Skeletal muscle satellite cell (primary cell): ENCODE data around the gene ZNF599.

Source experiments
- H3K27me3 ChIP-seq: 2 replicates; pipeline ENCODE4 v1.7.0; 2013; ENCODE audit warnings: low read length; ENCODE audit not compliant: control insufficient read depth, insufficient read depth
- H3K36me3 ChIP-seq: 2 replicates; pipeline ENCODE4 v1.7.0; 2013; ENCODE audit warnings: mild to moderate bottlenecking, control low read depth, low read length; ENCODE audit not compliant: insufficient read depth
- H3K4me1 ChIP-seq: 2 replicates; pipeline ENCODE4 v1.7.0; 2013; ENCODE audit warnings: low read length; ENCODE audit not compliant: control insufficient read depth, insufficient read depth
- H3K4me2 ChIP-seq: 2 replicates; pipeline ENCODE4 v1.7.0; 2013; ENCODE audit warnings: mild to moderate bottlenecking, low read length
- H3K4me3 ChIP-seq: 2 replicates; pipeline ENCODE4 v1.7.0; 2013; ENCODE audit warnings: low read length
- H3K9ac ChIP-seq: 2 replicates; pipeline ENCODE4 v1.7.0; 2013; ENCODE audit warnings: mild to moderate bottlenecking, low read depth, low read length, moderate library complexity
- H3K9me3 ChIP-seq: replicated peaks from 2 replicates; pipeline ENCODE4 v1.7.0; 2013; ENCODE audit warnings: mild to moderate bottlenecking, control low read depth, low read length

ZNF599 gene

DNA sequence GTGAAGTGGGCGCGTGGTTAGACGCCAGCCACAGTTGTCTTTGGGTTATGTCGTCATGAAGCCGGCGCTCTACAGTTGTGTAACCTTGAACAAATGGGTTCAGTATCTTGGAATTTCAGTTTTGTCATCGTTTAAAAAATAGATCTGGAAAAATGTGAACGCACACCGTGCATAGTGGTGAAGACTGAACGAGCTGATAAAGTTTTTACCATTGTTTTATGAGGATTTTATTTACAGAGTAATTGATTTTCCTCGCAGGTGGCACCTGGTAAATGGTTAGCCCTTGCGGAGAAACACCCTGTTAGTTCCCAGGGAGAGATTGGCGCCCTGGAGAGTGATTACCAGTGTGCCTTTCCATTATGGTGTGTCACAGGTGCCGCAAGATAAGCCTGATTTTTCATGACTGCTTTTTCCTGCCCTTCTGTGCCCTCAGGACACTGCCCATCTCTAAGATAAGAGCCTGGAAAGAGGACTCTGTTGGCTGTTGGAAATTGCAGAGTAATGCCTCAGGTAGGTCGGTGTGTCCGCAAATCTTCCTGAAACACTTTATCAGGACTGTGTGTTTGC, 38.4 kb downstream of the ZNF599 start:
- Histone ChIP-seq H3K4me3 (peak overlapping the region; percentile 76), H3K9ac (peak overlapping the region; percentile 96), H3K9me3 (peaks cover 9% of the 10 kb centered on the region), H3K27me3 (no peaks in the 10 kb centered on the region), H3K4me1 (peaks cover 7% of the 10 kb centered on the region), H3K36me3 (peaks cover 19% of the 10 kb centered on the region), H3K4me2 (peak overlapping the region; percentile 87)

DNA sequence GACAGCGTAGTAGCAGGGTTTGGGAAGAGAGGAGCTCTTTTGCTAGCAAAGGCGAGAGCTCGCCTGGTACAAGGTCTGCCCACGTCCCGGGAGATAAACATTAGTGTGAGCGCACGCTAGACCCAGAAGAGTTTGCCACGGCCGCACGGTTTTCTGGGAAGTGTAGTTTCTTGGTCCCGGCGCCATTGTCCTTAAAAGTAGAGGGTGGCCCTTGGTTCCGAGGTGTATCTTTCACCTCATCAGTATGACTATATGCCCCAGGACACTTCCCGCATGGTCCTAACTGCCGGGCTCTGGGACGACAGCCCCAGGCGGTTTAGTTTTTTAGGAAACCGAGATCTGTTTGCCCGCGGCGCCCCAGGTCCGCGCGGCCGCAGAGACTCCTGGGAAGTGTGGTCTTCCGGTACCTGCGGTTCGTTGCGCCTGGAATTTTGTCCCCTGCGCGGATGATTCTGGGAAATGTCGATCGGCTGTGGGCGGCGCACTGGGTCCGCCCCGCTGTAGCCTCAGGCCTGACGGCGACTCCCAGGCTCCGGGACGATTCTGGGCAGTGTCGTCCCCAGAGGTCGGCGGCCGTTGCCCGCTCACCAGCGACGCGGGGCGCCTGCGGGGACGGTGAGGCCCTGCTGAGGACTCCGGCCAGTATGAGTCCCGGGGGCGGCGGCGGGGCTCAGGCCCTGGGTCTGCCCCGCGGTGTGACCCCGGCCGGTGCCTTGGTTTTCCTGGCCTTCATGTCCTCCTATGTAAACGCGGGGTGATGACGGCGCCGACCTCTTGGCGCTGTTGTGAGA, 39.1 kb downstream of the ZNF599 start, which contains the start of gene ZNF181:
Gene ZNF181 (plus strand): TSS at position 498 of the 791 bp plus-strand sequence. CDS start 795 bp downstream, outside the sequence.
- H3K27me3 ChIP-seq: no peaks in the 10 kb centered on the region
- peaks cover 7% of the 10 kb centered on the region for H3K4me1 ChIP-seq
- H3K9me3 ChIP-seq: peaks cover 2% of the 10 kb centered on the region
- peak within 1 kb of the TSS; percentile 87 for H3K4me2 ChIP-seq
- peak within 1 kb of the TSS; percentile 96 for H3K9ac ChIP-seq
- H3K36me3 ChIP-seq: peaks cover 12% of the 10 kb centered on the region
- peak within 1 kb of the TSS; percentile 76 for H3K4me3 ChIP-seq

DNA sequence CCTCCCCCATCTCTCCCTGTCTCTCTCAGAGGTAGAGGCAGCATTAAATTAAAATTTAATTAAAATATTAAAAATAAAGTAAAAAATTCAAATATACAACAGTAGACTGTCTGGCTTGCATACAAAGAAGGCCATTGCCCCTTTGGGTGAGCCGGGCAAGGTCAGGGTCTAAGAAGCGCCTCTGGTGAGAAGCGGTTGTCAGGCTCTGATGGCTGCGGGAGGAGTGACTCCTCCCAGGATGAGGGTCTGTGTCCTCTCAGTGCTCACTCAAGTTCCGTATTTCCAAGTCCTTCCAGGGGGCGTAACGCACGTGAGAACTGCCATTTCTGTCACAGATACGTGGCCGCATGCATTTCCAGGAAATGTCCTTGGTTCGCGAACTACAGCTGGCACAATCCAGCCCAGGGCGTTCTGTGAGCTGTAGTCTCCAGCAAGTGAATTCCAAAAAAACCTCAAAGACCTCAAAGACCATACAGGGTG, 39.7 kb downstream of the ZNF599 start:
- H3K4me2 ChIP-seq: peak overlapping the region; percentile 87
- H3K4me3 ChIP-seq: peak overlapping the region; percentile 76
- peak overlapping the region; percentile 96 for H3K9ac ChIP-seq
- H3K4me1 ChIP-seq: peaks cover 7% of the 10 kb centered on the region
- no peaks in the 10 kb centered on the region for H3K9me3 ChIP-seq
- H3K36me3 ChIP-seq: peaks cover 7% of the 10 kb centered on the region
- no peaks in the 10 kb centered on the region for H3K27me3 ChIP-seq

GRCh38 chr19:34732612-34733211, 40.3 kb downstream of the ZNF599 start:
- peak overlapping the region; percentile 96 for H3K9ac ChIP-seq
- peaks cover 7% of the 10 kb centered on the region for H3K36me3 ChIP-seq
- peaks cover 7% of the 10 kb centered on the region for H3K4me1 ChIP-seq
- peak overlapping the region; percentile 87 for H3K4me2 ChIP-seq
- H3K9me3 ChIP-seq: no peaks in the 10 kb centered on the region
- H3K4me3 ChIP-seq: peak overlapping the region; percentile 76
- H3K27me3 ChIP-seq: no peaks in the 10 kb centered on the region

DNA sequence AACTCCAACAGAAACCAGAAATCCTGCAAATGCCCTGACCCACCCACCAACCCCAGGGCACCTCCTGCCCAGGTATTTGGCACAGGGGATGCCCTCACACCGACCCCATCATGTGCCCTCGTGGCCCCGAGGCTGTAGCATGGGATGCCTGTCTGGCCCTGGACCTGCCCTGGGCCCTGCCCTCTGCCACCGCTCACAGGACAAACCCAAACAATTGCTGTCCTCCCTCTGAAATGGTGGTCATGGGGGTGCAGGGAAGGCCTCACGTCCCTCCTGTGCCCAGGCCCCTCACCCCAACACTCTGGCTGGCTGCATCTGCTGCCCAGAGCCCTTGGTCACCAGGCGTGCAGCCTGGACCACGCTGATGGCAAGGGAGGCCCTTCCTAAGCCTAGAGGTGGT, 41.1 kb downstream of the ZNF599 start:
- Histone ChIP-seq H3K36me3 (peaks cover 7% of the 10 kb centered on the region), H3K4me3 (no peak overlapping the region), H3K4me1 (peaks cover 7% of the 10 kb centered on the region), H3K4me2 (no peak overlapping the region), H3K9me3 (no peaks in the 10 kb centered on the region), H3K27me3 (no peaks in the 10 kb centered on the region), H3K9ac (no peak overlapping the region)

DNA sequence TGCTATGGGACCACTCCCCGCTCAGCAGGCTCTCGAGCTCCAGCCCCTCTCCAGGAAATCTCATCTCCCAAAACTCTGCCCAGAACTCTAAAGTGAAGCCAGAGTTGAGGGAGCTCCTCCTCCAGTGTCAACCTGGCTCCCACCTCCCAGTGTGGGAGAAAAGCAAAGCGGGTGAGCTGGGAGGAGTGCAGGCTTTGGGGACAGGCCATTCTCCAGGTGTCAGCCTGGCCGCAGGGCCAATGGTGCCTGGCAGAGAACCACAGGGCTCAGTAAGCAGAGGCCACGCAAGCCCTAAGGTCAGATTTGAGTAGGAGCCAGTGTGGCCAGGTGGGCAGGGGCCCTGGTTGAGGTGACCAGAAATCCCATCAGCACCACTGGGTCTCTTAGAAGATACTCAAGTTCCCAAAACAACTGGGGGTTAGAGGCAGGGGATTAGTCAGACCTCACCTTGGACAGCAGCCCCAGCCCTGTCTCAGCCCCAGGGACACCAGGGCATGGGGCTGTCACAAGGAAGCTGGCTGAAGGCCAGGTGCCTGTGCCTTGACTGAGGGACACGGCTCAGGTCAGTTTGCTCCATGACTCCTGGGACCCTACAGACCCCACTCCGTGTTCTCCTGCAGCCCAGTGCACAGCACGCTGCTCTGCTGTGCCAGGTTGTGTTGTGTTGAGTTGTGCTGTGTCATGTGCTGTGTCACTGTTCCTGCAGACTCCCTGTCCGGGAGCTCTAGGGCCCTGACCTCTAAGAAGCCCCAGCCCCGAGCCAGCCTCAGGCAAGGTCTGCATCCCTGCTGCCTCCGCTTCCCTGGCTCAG, 41.8 kb downstream of the ZNF599 start:
- Histone ChIP-seq H3K27me3 (no peaks in the 10 kb centered on the region), H3K4me2 (no peak overlapping the region), H3K9me3 (no peaks in the 10 kb centered on the region), H3K36me3 (peaks cover 7% of the 10 kb centered on the region), H3K4me3 (no peak overlapping the region), H3K9ac (no peak overlapping the region), H3K4me1 (peaks cover 7% of the 10 kb centered on the region)

DNA sequence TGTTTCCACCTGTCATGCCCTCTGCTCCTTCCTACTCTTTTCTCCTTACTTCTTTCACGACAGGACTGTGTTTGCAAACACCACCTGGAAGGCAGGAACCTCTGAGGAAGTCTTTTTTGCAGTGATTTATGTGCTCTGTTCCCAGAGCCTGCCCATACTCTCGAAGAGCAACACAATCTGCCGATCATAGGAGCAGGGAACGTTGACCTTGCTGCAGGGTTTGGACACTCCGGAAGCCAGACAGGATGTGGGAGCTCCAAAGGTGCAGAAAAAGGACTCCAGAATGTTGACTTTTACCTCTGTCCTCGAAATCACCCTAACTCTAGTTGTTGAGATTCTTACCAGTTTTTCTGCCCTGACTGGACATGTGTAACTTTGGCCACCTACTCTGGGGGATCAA, 47.6 kb downstream of the ZNF599 start:
- Histone ChIP-seq H3K4me1 (no peaks in the 10 kb centered on the region), H3K4me2 (no peak overlapping the region), H3K9ac (no peak overlapping the region), H3K9me3 (no peaks in the 10 kb centered on the region), H3K36me3 (no peaks in the 10 kb centered on the region), H3K4me3 (no peak overlapping the region), H3K27me3 (peaks cover 13% of the 10 kb centered on the region)

GRCh38 chr19:34722353-34722752, 50.7 kb downstream of the ZNF599 start:
- Histone ChIP-seq H3K27me3 (peaks cover 13% of the 10 kb centered on the region), H3K4me2 (no peak overlapping the region), H3K9ac (no peak overlapping the region)

DNA sequence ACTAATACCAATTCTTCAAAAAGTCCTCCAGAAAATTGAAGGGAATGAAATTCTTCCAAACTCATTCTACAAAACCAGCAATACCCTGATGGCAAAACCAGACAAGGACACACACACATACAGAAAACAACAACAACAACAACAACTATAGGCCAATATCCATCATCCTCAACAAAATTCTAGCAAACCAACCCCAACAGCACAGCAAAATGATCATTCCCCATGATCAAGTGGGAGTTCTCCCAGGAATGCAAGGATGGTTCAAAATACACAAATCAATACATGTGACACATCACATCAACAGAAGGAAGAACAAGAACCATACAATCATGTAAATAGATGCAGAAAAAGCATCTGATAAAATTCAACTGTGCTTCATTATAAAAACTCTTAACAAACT, 57.7 kb downstream of the ZNF599 start:
- Histone ChIP-seq H3K27me3 (peaks cover 6% of the 10 kb centered on the region), H3K4me2 (no peak overlapping the region), H3K36me3 (no peaks in the 10 kb centered on the region), H3K4me1 (no peaks in the 10 kb centered on the region), H3K4me3 (no peak overlapping the region), H3K9ac (no peak overlapping the region), H3K9me3 (peaks cover 5% of the 10 kb centered on the region)

More at GRCh38 chr19:34722353-34722752, 50.7 kb downstream of the ZNF599 start:
- Histone ChIP-seq H3K4me3 (no peak overlapping the region), H3K36me3 (no peaks in the 10 kb centered on the region), H3K9me3 (no peaks in the 10 kb centered on the region), H3K4me1 (no peaks in the 10 kb centered on the region)

GRCh38 chr19:34713262-34713637, 59.8 kb downstream of the ZNF599 start:
- no peaks in the 10 kb centered on the region for H3K4me1 ChIP-seq
- peaks cover 5% of the 10 kb centered on the region for H3K9me3 ChIP-seq
- H3K36me3 ChIP-seq: no peaks in the 10 kb centered on the region
- H3K9ac ChIP-seq: no peak overlapping the region
- no peak overlapping the region for H3K4me3 ChIP-seq
- no peak overlapping the region for H3K4me2 ChIP-seq
- H3K27me3 ChIP-seq: peaks cover 6% of the 10 kb centered on the region
